ENCODE data around the gene PRKG1.
A peak's percentile ranks its signal among the peaks of the same experiment; 100 is the strongest.

PRKG1 gene

GRCh38 chr10:51770709-51771108, 696.4 kb downstream of the PRKG1 start:
- no peak overlapping the region for H3K4me3 ChIP-seq (ENCODE audit: control insufficient read depth in 1 of 7, extremely low read depth in 1 of 7, insufficient read depth in 4 of 7, low read depth in 2 of 7, low read length in 6 of 7)
- CTCF ChIA-PET = no interaction called here
- H3K36me3 ChIP-seq (ENCODE audit: control insufficient read depth in 4 of 4, insufficient read depth in 4 of 4, low read length in 3 of 4) = no peaks in the 10 kb centered on the region
- no CpG with 5 or more reads among the region's 2 CpGs for WGBS (ENCODE audit: insufficient coverage)
- H3K9me3 ChIP-seq (ENCODE audit: control extremely low read depth in 1 of 5, control insufficient read depth in 4 of 5, insufficient read depth in 2 of 5, low read depth in 1 of 5, low read length in 4 of 5) = no peaks in the 10 kb centered on the region
- no peak for DNase-seq
- H3K27me3 ChIP-seq (replicated peaks in 2 of 5; ENCODE audit: control insufficient read depth in 4 of 5, insufficient read depth in 5 of 5, low read length in 4 of 5) = no peaks in the 10 kb centered on the region
- H3K4me1 ChIP-seq (ENCODE audit: control extremely low read depth in 1 of 4, control insufficient read depth in 4 of 4, insufficient read depth in 4 of 4, low read length in 3 of 4) = no peaks in the 10 kb centered on the region
- no peak overlapping the region for H3K27ac ChIP-seq (ENCODE audit: insufficient read depth in 1 of 2, low read depth in 1 of 2, low read length in 2 of 2, poor library complexity in 1 of 2, severe bottlenecking in 2 of 2)
- POLR2A ChIA-PET = no interaction called here

DNA sequence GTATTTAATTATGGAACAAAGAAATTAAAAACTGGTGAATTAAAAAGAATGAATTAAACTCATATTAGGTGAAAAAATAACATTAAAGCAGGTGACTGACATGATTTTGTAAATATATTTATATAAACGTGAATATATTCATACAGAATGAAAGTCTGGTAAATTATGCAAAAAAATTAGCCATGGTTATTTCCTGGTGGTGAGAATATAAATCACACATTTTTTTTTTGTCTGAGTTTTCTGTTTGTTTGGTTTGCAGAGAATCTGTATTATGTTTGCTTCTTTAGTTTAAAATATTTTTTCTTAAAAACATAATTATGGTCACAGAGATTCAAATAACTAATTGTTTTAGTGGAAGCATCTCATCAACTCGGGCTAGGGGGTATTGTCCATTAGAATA, 698.1 kb downstream of the PRKG1 start:
- Histone ChIP-seq H3K27me3 (replicated peaks in 2 of 5; ENCODE audit: control insufficient read depth in 4 of 5, insufficient read depth in 5 of 5, low read length in 4 of 5) (no peaks in the 10 kb centered on the region), H3K4me3 (ENCODE audit: control insufficient read depth in 1 of 7, extremely low read depth in 1 of 7, insufficient read depth in 4 of 7, low read depth in 2 of 7, low read length in 6 of 7) (no peak overlapping the region), H3K36me3 (ENCODE audit: control insufficient read depth in 4 of 4, insufficient read depth in 4 of 4, low read length in 3 of 4) (no peaks in the 10 kb centered on the region), H3K27ac (ENCODE audit: insufficient read depth in 1 of 2, low read depth in 1 of 2, low read length in 2 of 2, poor library complexity in 1 of 2, severe bottlenecking in 2 of 2) (no peak overlapping the region), H3K9me3 (ENCODE audit: control extremely low read depth in 1 of 5, control insufficient read depth in 4 of 5, insufficient read depth in 2 of 5, low read depth in 1 of 5, low read length in 4 of 5) (no peaks in the 10 kb centered on the region), H3K4me1 (ENCODE audit: control extremely low read depth in 1 of 4, control insufficient read depth in 4 of 4, insufficient read depth in 4 of 4, low read length in 3 of 4) (no peaks in the 10 kb centered on the region)
- CTCF ChIA-PET = no interaction called here
- DNase-seq = no peak
- WGBS (ENCODE audit: insufficient coverage) = no CpG with 5 or more reads among the region's 2 CpGs
- POLR2A ChIA-PET = no interaction called here

- no peaks in the 10 kb centered on the region for H3K36me3 ChIP-seq (ENCODE audit: control insufficient read depth in 4 of 4, insufficient read depth in 4 of 4, low read length in 3 of 4)
- H3K4me1 ChIP-seq (ENCODE audit: control extremely low read depth in 1 of 4, control insufficient read depth in 4 of 4, insufficient read depth in 4 of 4, low read length in 3 of 4) = no peaks in the 10 kb centered on the region
- CTCF ChIA-PET = interaction anchor here (1.0 kb wide), 1 partner anchor 34 kb away, joined by 4 read pairs; no protein-coding TSS in a partner anchor
- H3K27ac ChIP-seq (ENCODE audit: insufficient read depth in 1 of 2, low read depth in 1 of 2, low read length in 2 of 2, poor library complexity in 1 of 2, severe bottlenecking in 2 of 2) = no peak overlapping the region
- no peak overlapping the region for H3K4me3 ChIP-seq (ENCODE audit: control insufficient read depth in 1 of 7, extremely low read depth in 1 of 7, insufficient read depth in 4 of 7, low read depth in 2 of 7, low read length in 6 of 7)
- DNase-seq = no peak
- POLR2A ChIA-PET = no interaction called here
- H3K27me3 ChIP-seq (replicated peaks in 2 of 5; ENCODE audit: control insufficient read depth in 4 of 5, insufficient read depth in 5 of 5, low read length in 4 of 5) = no peaks in the 10 kb centered on the region
- no peaks in the 10 kb centered on the region for H3K9me3 ChIP-seq (ENCODE audit: control extremely low read depth in 1 of 5, control insufficient read depth in 4 of 5, insufficient read depth in 2 of 5, low read depth in 1 of 5, low read length in 4 of 5)
Observed at GRCh38 chr10:51773681-51774080, 699.4 kb downstream of the PRKG1 start.

GRCh38 chr10:51783941-51784340, 709.7 kb downstream of the PRKG1 start:
- no peak overlapping the region for H3K27ac ChIP-seq (ENCODE audit: insufficient read depth in 1 of 2, low read depth in 1 of 2, low read length in 2 of 2, poor library complexity in 1 of 2, severe bottlenecking in 2 of 2)
- H3K9me3 ChIP-seq (ENCODE audit: control extremely low read depth in 1 of 5, control insufficient read depth in 4 of 5, insufficient read depth in 2 of 5, low read depth in 1 of 5, low read length in 4 of 5) = no peaks in the 10 kb centered on the region
- H3K27me3 ChIP-seq (replicated peaks in 2 of 5; ENCODE audit: control insufficient read depth in 4 of 5, insufficient read depth in 5 of 5, low read length in 4 of 5) = no peaks in the 10 kb centered on the region
- H3K36me3 ChIP-seq (ENCODE audit: control insufficient read depth in 4 of 4, insufficient read depth in 4 of 4, low read length in 3 of 4) = no peaks in the 10 kb centered on the region
- peak in 2 of 3 donors; percentile 28 to 36 for DNase-seq
- ChIA-PET POLR2A (no interaction called here), CTCF (interaction anchor here (1.3 kb wide), 1 partner anchor 10 kb away, joined by 3 read pairs; no protein-coding TSS in a partner anchor)
- H3K4me3 ChIP-seq (ENCODE audit: control insufficient read depth in 1 of 7, extremely low read depth in 1 of 7, insufficient read depth in 4 of 7, low read depth in 2 of 7, low read length in 6 of 7) = no peak overlapping the region
- 36% methylated on average over 1 of the region's 2 CpGs for WGBS (ENCODE audit: insufficient coverage)
- peaks cover 0 to 9% (median 5%) of the 10 kb centered on the region in 4 experiments for H3K4me1 ChIP-seq (ENCODE audit: control extremely low read depth in 1 of 4, control insufficient read depth in 4 of 4, insufficient read depth in 4 of 4, low read length in 3 of 4)

DNA sequence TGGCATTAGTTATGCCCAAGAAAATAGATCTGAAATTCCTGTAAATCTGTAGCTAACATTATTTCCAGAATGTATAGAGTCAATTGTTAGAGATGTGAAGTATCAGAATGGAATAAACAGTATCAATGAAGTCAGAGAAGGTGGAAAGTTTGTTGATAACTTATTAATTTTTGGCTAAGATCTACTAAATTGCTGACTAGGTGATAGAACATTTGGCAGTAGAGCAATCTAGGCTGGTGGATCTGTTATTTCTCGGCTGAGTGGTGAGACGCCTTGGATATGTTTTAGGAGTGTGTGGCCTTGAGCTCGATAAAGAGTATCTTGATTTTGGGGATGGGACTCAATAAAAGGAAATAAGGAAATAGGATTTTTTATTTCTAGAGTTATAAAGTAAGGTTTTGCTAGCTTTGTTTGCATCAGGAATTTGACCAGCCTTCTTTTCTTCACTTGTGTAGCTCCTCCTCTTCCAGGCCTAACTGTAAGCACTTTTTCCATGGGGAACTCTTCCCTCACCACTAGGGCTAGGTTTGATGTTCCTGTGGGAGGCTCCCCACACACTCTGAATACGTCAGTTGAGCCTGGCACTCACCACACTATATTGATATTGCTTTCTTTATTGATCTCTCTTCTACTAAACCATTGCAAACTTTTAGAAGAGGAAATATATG, 711.9 kb downstream of the PRKG1 start:
- WGBS (ENCODE audit: insufficient coverage) = 84% methylated on average over 3 of the region's 4 CpGs
- H3K4me1 ChIP-seq (ENCODE audit: control extremely low read depth in 1 of 4, control insufficient read depth in 4 of 4, insufficient read depth in 4 of 4, low read length in 3 of 4) = peaks cover 0 to 9% (median 5%) of the 10 kb centered on the region in 4 experiments
- no peak overlapping the region for H3K27ac ChIP-seq (ENCODE audit: insufficient read depth in 1 of 2, low read depth in 1 of 2, low read length in 2 of 2, poor library complexity in 1 of 2, severe bottlenecking in 2 of 2)
- DNase-seq = no peak
- CTCF ChIA-PET = interaction anchor here (0.6 to 1.2 kb wide), 4 partner anchors 18 to 40 kb away, joined by 3 to 4 read pairs (median 3); no protein-coding TSS in a partner anchor
- H3K9me3 ChIP-seq (ENCODE audit: control extremely low read depth in 1 of 5, control insufficient read depth in 4 of 5, insufficient read depth in 2 of 5, low read depth in 1 of 5, low read length in 4 of 5) = no peaks in the 10 kb centered on the region
- no peak overlapping the region for H3K4me3 ChIP-seq (ENCODE audit: control insufficient read depth in 1 of 7, extremely low read depth in 1 of 7, insufficient read depth in 4 of 7, low read depth in 2 of 7, low read length in 6 of 7)
- POLR2A ChIA-PET = no interaction called here
- no peaks in the 10 kb centered on the region for H3K27me3 ChIP-seq (replicated peaks in 2 of 5; ENCODE audit: control insufficient read depth in 4 of 5, insufficient read depth in 5 of 5, low read length in 4 of 5)
- no peaks in the 10 kb centered on the region for H3K36me3 ChIP-seq (ENCODE audit: control insufficient read depth in 4 of 4, insufficient read depth in 4 of 4, low read length in 3 of 4)

GRCh38 chr10:51786684-51787035, 712.4 kb downstream of the PRKG1 start:
- WGBS (ENCODE audit: insufficient coverage) = no CpG with 5 or more reads among the region's 1 CpG
- ChIA-PET CTCF (interaction anchor here (0.6 to 1.2 kb wide), 3 partner anchors 18 to 37 kb away, joined by 3 to 4 read pairs (median 3); no protein-coding TSS in a partner anchor), POLR2A (no interaction called here)
- no peak overlapping the region for H3K27ac ChIP-seq (ENCODE audit: insufficient read depth in 1 of 2, low read depth in 1 of 2, low read length in 2 of 2, poor library complexity in 1 of 2, severe bottlenecking in 2 of 2)
- peaks cover 0 to 3% (median 0%) of the 10 kb centered on the region in 5 experiments for H3K9me3 ChIP-seq (ENCODE audit: control extremely low read depth in 1 of 5, control insufficient read depth in 4 of 5, insufficient read depth in 2 of 5, low read depth in 1 of 5, low read length in 4 of 5)
- H3K27me3 ChIP-seq (replicated peaks in 2 of 5; ENCODE audit: control insufficient read depth in 4 of 5, insufficient read depth in 5 of 5, low read length in 4 of 5) = no peaks in the 10 kb centered on the region
- no peaks in the 10 kb centered on the region for H3K36me3 ChIP-seq (ENCODE audit: control insufficient read depth in 4 of 4, insufficient read depth in 4 of 4, low read length in 3 of 4)
- H3K4me1 ChIP-seq (ENCODE audit: control extremely low read depth in 1 of 4, control insufficient read depth in 4 of 4, insufficient read depth in 4 of 4, low read length in 3 of 4) = peaks cover 0 to 9% (median 5%) of the 10 kb centered on the region in 4 experiments
- DNase-seq = no peak
- H3K4me3 ChIP-seq (ENCODE audit: control insufficient read depth in 1 of 7, extremely low read depth in 1 of 7, insufficient read depth in 4 of 7, low read depth in 2 of 7, low read length in 6 of 7) = no peak overlapping the region

GRCh38 chr10:51788273-51788672, 714.0 kb downstream of the PRKG1 start:
- 100% methylated on average over 1 of the region's 3 CpGs for WGBS (ENCODE audit: insufficient coverage)
- DNase-seq = no peak
- Histone ChIP-seq H3K9me3 (ENCODE audit: control extremely low read depth in 1 of 5, control insufficient read depth in 4 of 5, insufficient read depth in 2 of 5, low read depth in 1 of 5, low read length in 4 of 5) (peaks cover 0 to 15% (median 0%) of the 10 kb centered on the region in 5 experiments), H3K27ac (ENCODE audit: insufficient read depth in 1 of 2, low read depth in 1 of 2, low read length in 2 of 2, poor library complexity in 1 of 2, severe bottlenecking in 2 of 2) (no peak overlapping the region), H3K27me3 (replicated peaks in 2 of 5; ENCODE audit: control insufficient read depth in 4 of 5, insufficient read depth in 5 of 5, low read length in 4 of 5) (no peaks in the 10 kb centered on the region), H3K4me1 (ENCODE audit: control extremely low read depth in 1 of 4, control insufficient read depth in 4 of 4, insufficient read depth in 4 of 4, low read length in 3 of 4) (peaks cover 0 to 9% (median 5%) of the 10 kb centered on the region in 4 experiments), H3K36me3 (ENCODE audit: control insufficient read depth in 4 of 4, insufficient read depth in 4 of 4, low read length in 3 of 4) (no peaks in the 10 kb centered on the region), H3K4me3 (ENCODE audit: control insufficient read depth in 1 of 7, extremely low read depth in 1 of 7, insufficient read depth in 4 of 7, low read depth in 2 of 7, low read length in 6 of 7) (no peak overlapping the region)
- POLR2A ChIA-PET = no interaction called here
- CTCF ChIA-PET = no interaction called here

All from common myeloid progenitor, CD34-positive (primary cell).